Neural progenitor cell (in vitro differentiated cells): ENCODE results near the gene CYP4Z1. TPM values are rescaled to one million over a fixed set of nuclear protein-coding genes. Genes with fewer than 3 reads are reported as not detected.
A peak's percentile ranks its signal among the peaks of the same experiment; 100 is the strongest.
"Not testable (repeated sequence)": the region's sequence is repeated elsewhere in the genome, so short reads cannot be mapped to it uniquely, and the experiment has no call there.

ENCODE experiments used
- DNase-seq: peaks from one replicate; pipeline ENCODE4 v3.0.0-alpha.2; 2016; ENCODE audit warnings: low spot score
- H2AFZ ChIP-seq: fragments of 200-600 bp; sonication (generic); replicated peaks from 2 replicates; pipeline ENCODE4 v1.6.1; 2016; ENCODE audit warnings: antibody characterized with exemption
- H3F3A ChIP-seq: fragments of 200-600 bp; sonication (generic); 2 replicates; pipeline ENCODE4 v1.6.1; 2016; ENCODE audit warnings: antibody characterized with exemption, low read depth
- H3K27ac ChIP-seq: fragments of 200-600 bp; sonication (generic); 2 replicates; pipeline ENCODE4 v1.5.1; 2016; ENCODE audit warnings: mild to moderate bottlenecking
- H3K27me3 ChIP-seq: fragments of 200-600 bp; sonication (generic); 2 replicates; pipeline ENCODE4 v1.6.1; 2016; ENCODE audit warnings: mild to moderate bottlenecking, moderate library complexity
- H3K36me3 ChIP-seq: fragments of 200-600 bp; sonication (generic); 2 replicates; pipeline ENCODE4 v1.5.1; 2016
- H3K4me1 ChIP-seq: fragments of 200-600 bp; sonication (generic); 2 replicates; pipeline ENCODE4 v1.6.1; 2016; ENCODE audit warnings: mixed run types
- H3K4me2 ChIP-seq: fragments of 200-600 bp; sonication (generic); 2 replicates; pipeline ENCODE4 v1.6.1; 2016
- H3K4me3 ChIP-seq: fragments of 200-600 bp; sonication (generic); 2 replicates; pipeline ENCODE4 v1.5.1; 2016
- H3K79me2 ChIP-seq: fragments of 200-600 bp; sonication (generic); 2 replicates; pipeline ENCODE4 v1.6.1; 2016; ENCODE audit warnings: low read depth
- H3K9ac ChIP-seq: fragments of 200-600 bp; sonication (generic); 2 replicates; pipeline ENCODE4 v1.6.1; 2016
- H3K9me3 ChIP-seq: fragments of 200-600 bp; sonication (generic); 2 replicates; pipeline ENCODE4 v1.5.1; 2016; ENCODE audit warnings: low read depth
- H4K20me1 ChIP-seq: fragments of 200-600 bp; sonication (generic); 2 replicates; pipeline ENCODE4 v1.6.1; 2016; ENCODE audit warnings: low read depth
- H3K27ac Mint-ChIP-seq: 3 replicates; pipeline ENCODE4 v1.8.0; 2021; ENCODE audit warnings: mixed read lengths
- H3K27me3 Mint-ChIP-seq: 2 replicates; pipeline ENCODE4 v1.8.0; 2022; ENCODE audit warnings: low read depth, mild to moderate bottlenecking, inconsistent platforms, moderate library complexity, mixed read lengths; ENCODE audit not compliant: insufficient read depth
- H3K36me3 Mint-ChIP-seq: 3 replicates; pipeline ENCODE4 v1.8.0; 2021; ENCODE audit warnings: mixed read lengths
- H3K4me1 Mint-ChIP-seq: 3 replicates; pipeline ENCODE4 v1.8.0; 2021; ENCODE audit warnings: mixed read lengths
- H3K4me3 Mint-ChIP-seq: 3 replicates; pipeline ENCODE4 v1.8.0; 2021; ENCODE audit warnings: mild to moderate bottlenecking, moderate library complexity, mixed read lengths
- H3K9me3 Mint-ChIP-seq: 3 replicates; pipeline ENCODE4 v1.8.0; 2020; ENCODE audit warnings: mixed read lengths
- CTCF ChIP-seq: fragments of 200-600 bp; sonication (generic); IDR thresholded peaks from 2 replicates; pipeline ENCODE4 v1.5.1; 2017; ENCODE audit warnings: antibody characterized with exemption, mild to moderate bottlenecking
- EZH2 ChIP-seq: fragments of 200-600 bp; sonication (generic); IDR thresholded peaks from 2 replicates; pipeline ENCODE4 v1.6.1; 2017; ENCODE audit warnings: antibody characterized with exemption, mild to moderate bottlenecking, moderate library complexity
- EZH2phosphoT487 ChIP-seq: fragments of 200-600 bp; sonication (generic); IDR thresholded peaks from 2 replicates; pipeline ENCODE4 v1.6.1; 2017; ENCODE audit warnings: antibody characterized with exemption
- total RNA-seq: library from RNA; depleted of rRNA; stranded (reverse); fragments of >200 nt; gene quantifications from 2 replicates; pipeline ENCODE4 v1.2.3, GENCODE V29; 2015; ENCODE audit warnings: low replicate concordance

CYP4Z1 gene
- total RNA-seq, 1 donor from 2014 or later: not detected

GRCh38 chr1:47128221-47128620, 61.2 kb downstream of the CYP4Z1 start:
- H3K27me3 Mint-ChIP-seq: peaks cover 4% of the 10 kb centered on the region
- no peak for TF ChIP-seq EZH2phosphoT487
- no peak for TF ChIP-seq EZH2
- no peak for TF ChIP-seq CTCF
- Histone ChIP-seq H2AFZ (no peak overlapping the region), H3K4me1 (peaks cover 11% of the 10 kb centered on the region), H4K20me1 (no peaks in the 10 kb centered on the region), H3K36me3 (no peaks in the 10 kb centered on the region), H3K9me3 (no peaks in the 10 kb centered on the region), H3K4me3 (no peak overlapping the region), H3K9ac (no peak overlapping the region), H3K4me2 (no peak overlapping the region), H3K27me3 (no peaks in the 10 kb centered on the region), H3F3A (peaks cover 8% of the 10 kb centered on the region), H3K79me2 (no peaks in the 10 kb centered on the region), H3K27ac (no peak overlapping the region)
- H3K4me3 Mint-ChIP-seq: no peak overlapping the region
- H3K9me3 Mint-ChIP-seq: no peaks in the 10 kb centered on the region
- H3K27ac Mint-ChIP-seq: no peak overlapping the region
- no peaks in the 10 kb centered on the region for H3K4me1 Mint-ChIP-seq
- no peaks in the 10 kb centered on the region for H3K36me3 Mint-ChIP-seq
- no peak for DNase-seq

GRCh38 chr1:47128854-47129253, 61.8 kb downstream of the CYP4Z1 start:
- H3K9me3 ChIP-seq, H3K79me2 ChIP-seq, H3K4me1 Mint-ChIP-seq, DNase-seq, H3K4me3 ChIP-seq, H3K9me3 Mint-ChIP-seq, H3K27me3 Mint-ChIP-seq, H3K9ac ChIP-seq, H3K27me3 ChIP-seq, H2AFZ ChIP-seq, H3K4me3 Mint-ChIP-seq, H3K27ac Mint-ChIP-seq, H3K4me2 ChIP-seq, H3K27ac ChIP-seq, H3F3A ChIP-seq, H3K36me3 ChIP-seq, H4K20me1 ChIP-seq, H3K36me3 Mint-ChIP-seq: not testable (repeated sequence)
- H3K4me1 ChIP-seq: peaks cover 11% of the 10 kb centered on the region

- H3K27ac Mint-ChIP-seq, H3K9ac ChIP-seq, H3K36me3 ChIP-seq, H4K20me1 ChIP-seq, H3K9me3 ChIP-seq, H3K27ac ChIP-seq, H3K9me3 Mint-ChIP-seq, DNase-seq, H3K36me3 Mint-ChIP-seq, H3K4me3 Mint-ChIP-seq, H3K4me3 ChIP-seq, H3K4me1 Mint-ChIP-seq, H2AFZ ChIP-seq, H3K27me3 ChIP-seq, H3F3A ChIP-seq, H3K27me3 Mint-ChIP-seq, H3K79me2 ChIP-seq: not testable (repeated sequence)
- Histone ChIP-seq H3K4me2 (peak overlapping the region; percentile 5), H3K4me1 (peaks cover 11% of the 10 kb centered on the region)
Measured at GRCh38 chr1:47129489-47130230, 62.6 kb downstream of the CYP4Z1 start.

- H3K36me3 ChIP-seq, H3K27ac Mint-ChIP-seq, H3K9me3 ChIP-seq, H4K20me1 ChIP-seq, H3F3A ChIP-seq, H3K27me3 ChIP-seq, H3K4me1 Mint-ChIP-seq, H3K79me2 ChIP-seq, H2AFZ ChIP-seq, H3K27ac ChIP-seq, H3K4me3 ChIP-seq, H3K9ac ChIP-seq, H3K36me3 Mint-ChIP-seq, H3K27me3 Mint-ChIP-seq, H3K9me3 Mint-ChIP-seq, DNase-seq, H3K4me3 Mint-ChIP-seq, H3K4me2 ChIP-seq: not testable (repeated sequence)
- H3K4me1 ChIP-seq: peaks cover 11% of the 10 kb centered on the region
Measured at GRCh38 chr1:47132665-47133064, 65.6 kb downstream of the CYP4Z1 start.

GRCh38 chr1:47137198-47137597, 70.2 kb downstream of the CYP4Z1 start, which contains the start of gene CYP4A22:
TSS of gene CYP4A22 (plus strand) at chr1:47137441. CDS start at chr1:47137486, 45 bp downstream.
- Histone ChIP-seq H3K9me3 (no peaks in the 10 kb centered on the region), H4K20me1 (no peaks in the 10 kb centered on the region), H3F3A (no peaks in the 10 kb centered on the region), H3K4me1 (no peaks in the 10 kb centered on the region), H3K36me3 (no peaks in the 10 kb centered on the region), H3K27me3 (no peaks in the 10 kb centered on the region), H3K4me2 (no peak within 1 kb of the TSS), H2AFZ (no peak within 1 kb of the TSS), H3K9ac (no peak within 1 kb of the TSS), H3K27ac (no peak within 1 kb of the TSS), H3K79me2 (no peaks in the 10 kb centered on the region), H3K4me3 (no peak within 1 kb of the TSS)
- Mint-ChIP-seq H3K27ac (no peak within 1 kb of the TSS), H3K9me3 (no peaks in the 10 kb centered on the region), H3K36me3 (no peaks in the 10 kb centered on the region), H3K4me3 (no peak within 1 kb of the TSS), H3K27me3 (peaks cover 9% of the 10 kb centered on the region), H3K4me1 (no peaks in the 10 kb centered on the region)
- no peak for TF ChIP-seq CTCF
- DNase-seq: no peak
